Measurements from ENCODE around the gene DLGAP4.

The DLGAP4 gene

DNA sequence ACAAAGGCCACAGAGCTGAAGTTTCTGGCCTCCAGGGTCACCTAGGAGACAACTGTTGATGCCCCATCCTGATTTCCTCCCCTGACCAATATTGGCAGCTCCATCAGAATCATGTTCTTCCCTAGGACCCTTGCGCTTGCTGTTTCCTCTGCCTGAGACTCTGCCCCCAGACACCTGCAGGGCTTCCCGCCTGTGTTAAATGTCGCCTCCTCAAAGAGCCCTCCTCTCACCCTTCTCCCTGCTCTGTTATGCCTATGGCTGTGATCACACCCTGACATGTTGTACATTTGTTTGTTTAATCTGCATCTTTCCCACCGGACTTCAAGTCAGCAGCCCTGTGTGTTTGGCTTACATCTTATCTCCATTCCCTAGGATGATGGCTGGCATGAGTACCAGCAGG, 30.1 kb downstream of the DLGAP4 start:
- Histone ChIP-seq H2AFZ (ENCODE audit: low read depth) (no peak overlapping the region), H3K36me3 (ENCODE audit: insufficient read depth) (no peaks in the 10 kb centered on the region), H3K9ac (no peak overlapping the region), H3K27ac (no peak overlapping the region), H3K27me3 (ENCODE audit: insufficient read depth, low read depth) (peaks cover 98% of the 10 kb centered on the region), H3K79me2 (ENCODE audit: insufficient read depth, low read depth) (no peaks in the 10 kb centered on the region), H3K4me2 (no peak overlapping the region), H3K4me3 (IDR thresholded peaks at IDR 0.05; ENCODE audit: insufficient read depth, low read depth, low read length) (no peak overlapping the region), H4K20me1 (ENCODE audit: insufficient read depth) (no peaks in the 10 kb centered on the region), H3K4me1 (ENCODE audit: low read depth, poor library complexity, severe bottlenecking) (no peaks in the 10 kb centered on the region)
- TF ChIP-seq, protein P1, sequence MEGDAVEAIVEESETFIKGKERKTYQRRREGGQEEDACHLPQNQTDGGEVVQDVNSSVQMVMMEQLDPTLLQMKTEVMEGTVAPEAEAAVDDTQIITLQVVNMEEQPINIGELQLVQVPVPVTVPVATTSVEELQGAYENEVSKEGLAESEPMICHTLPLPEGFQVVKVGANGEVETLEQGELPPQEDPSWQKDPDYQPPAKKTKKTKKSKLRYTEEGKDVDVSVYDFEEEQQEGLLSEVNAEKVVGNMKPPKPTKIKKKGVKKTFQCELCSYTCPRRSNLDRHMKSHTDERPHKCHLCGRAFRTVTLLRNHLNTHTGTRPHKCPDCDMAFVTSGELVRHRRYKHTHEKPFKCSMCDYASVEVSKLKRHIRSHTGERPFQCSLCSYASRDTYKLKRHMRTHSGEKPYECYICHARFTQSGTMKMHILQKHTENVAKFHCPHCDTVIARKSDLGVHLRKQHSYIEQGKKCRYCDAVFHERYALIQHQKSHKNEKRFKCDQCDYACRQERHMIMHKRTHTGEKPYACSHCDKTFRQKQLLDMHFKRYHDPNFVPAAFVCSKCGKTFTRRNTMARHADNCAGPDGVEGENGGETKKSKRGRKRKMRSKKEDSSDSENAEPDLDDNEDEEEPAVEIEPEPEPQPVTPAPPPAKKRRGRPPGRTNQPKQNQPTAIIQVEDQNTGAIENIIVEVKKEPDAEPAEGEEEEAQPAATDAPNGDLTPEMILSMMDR (conservative IDR thresholded peaks at IDR 0.05; ENCODE audit: low read depth, low read length) = no peak

DNA sequence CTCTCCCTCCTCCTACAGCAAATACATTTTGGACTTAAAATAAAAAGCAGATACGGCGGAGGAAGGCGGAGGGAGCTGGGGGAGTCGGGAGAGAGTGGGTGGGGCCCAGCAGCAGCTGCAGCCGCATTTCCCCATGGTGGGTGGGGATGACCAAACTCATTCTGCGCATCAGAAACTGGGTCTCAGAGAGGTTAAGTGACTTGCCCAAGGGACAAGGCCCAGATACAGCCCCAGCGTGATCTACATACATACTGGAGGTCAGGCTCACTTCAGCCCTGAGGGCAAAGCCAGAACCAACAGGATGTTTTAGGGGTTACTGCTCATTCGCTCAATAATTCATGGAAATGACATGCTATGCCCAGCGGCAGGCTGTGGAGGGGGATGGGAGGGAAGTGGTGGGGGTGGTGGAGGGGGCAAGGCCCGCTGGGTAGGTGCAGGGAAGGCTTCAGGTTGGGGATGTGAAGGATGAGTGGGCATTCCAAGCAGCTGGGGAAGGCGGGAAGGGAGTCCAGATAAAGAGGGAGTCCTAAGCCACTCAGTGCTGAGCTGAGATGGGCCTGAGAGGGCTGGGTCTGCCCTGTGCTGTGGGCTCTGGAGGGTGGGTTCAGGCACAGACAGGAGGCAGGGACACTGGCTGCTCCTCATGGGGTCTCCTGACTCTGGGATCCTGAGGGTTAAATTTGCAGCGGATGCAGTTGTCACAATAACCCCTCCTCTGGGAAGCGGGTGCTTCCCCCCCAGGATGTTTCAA, 31.0 kb downstream of the DLGAP4 start:
- Histone ChIP-seq H3K4me2 (no peak overlapping the region), H3K36me3 (ENCODE audit: insufficient read depth) (no peaks in the 10 kb centered on the region), H2AFZ (ENCODE audit: low read depth) (no peak overlapping the region), H3K4me1 (ENCODE audit: low read depth, poor library complexity, severe bottlenecking) (no peaks in the 10 kb centered on the region), H3K4me3 (IDR thresholded peaks at IDR 0.05; ENCODE audit: insufficient read depth, low read depth, low read length) (no peak overlapping the region), H4K20me1 (ENCODE audit: insufficient read depth) (no peaks in the 10 kb centered on the region), H3K79me2 (ENCODE audit: insufficient read depth, low read depth) (no peaks in the 10 kb centered on the region), H3K27me3 (ENCODE audit: insufficient read depth, low read depth) (peaks cover 98% of the 10 kb centered on the region), H3K27ac (no peak overlapping the region), H3K9ac (no peak overlapping the region)
- TF ChIP-seq, protein P1 (conservative IDR thresholded peaks at IDR 0.05; ENCODE audit: low read depth, low read length) = no peak

DNA sequence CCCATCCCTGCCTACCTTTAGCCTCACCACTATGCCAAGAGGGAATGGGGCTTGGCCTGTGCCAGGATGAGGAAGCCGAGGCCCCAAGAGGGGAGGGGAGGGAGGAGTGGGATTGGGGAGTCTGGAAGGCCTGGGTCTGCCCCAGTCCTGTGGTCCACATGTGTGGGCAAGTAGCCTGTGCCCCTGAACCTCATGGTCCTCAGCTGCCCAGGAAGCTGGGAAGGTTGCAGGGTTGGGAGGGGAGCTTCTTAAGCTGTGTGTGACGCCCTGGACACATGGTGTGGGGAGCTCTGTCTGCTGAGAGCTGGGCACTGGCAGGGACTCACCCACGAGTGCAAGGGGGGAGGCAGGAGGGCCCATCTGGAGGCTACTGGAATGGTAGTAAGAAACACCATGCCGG, 31.7 kb downstream of the DLGAP4 start:
- TF ChIP-seq, protein P1 (conservative IDR thresholded peaks at IDR 0.05; ENCODE audit: low read depth, low read length) = no peak
- Histone ChIP-seq H3K9ac (no peak overlapping the region), H3K36me3 (ENCODE audit: insufficient read depth) (no peaks in the 10 kb centered on the region), H3K27ac (no peak overlapping the region), H3K27me3 (ENCODE audit: insufficient read depth, low read depth) (peaks cover 98% of the 10 kb centered on the region), H2AFZ (ENCODE audit: low read depth) (no peak overlapping the region), H4K20me1 (ENCODE audit: insufficient read depth) (no peaks in the 10 kb centered on the region), H3K79me2 (ENCODE audit: insufficient read depth, low read depth) (no peaks in the 10 kb centered on the region), H3K4me3 (IDR thresholded peaks at IDR 0.05; ENCODE audit: insufficient read depth, low read depth, low read length) (no peak overlapping the region), H3K4me1 (ENCODE audit: low read depth, poor library complexity, severe bottlenecking) (no peaks in the 10 kb centered on the region), H3K4me2 (no peak overlapping the region)

DNA sequence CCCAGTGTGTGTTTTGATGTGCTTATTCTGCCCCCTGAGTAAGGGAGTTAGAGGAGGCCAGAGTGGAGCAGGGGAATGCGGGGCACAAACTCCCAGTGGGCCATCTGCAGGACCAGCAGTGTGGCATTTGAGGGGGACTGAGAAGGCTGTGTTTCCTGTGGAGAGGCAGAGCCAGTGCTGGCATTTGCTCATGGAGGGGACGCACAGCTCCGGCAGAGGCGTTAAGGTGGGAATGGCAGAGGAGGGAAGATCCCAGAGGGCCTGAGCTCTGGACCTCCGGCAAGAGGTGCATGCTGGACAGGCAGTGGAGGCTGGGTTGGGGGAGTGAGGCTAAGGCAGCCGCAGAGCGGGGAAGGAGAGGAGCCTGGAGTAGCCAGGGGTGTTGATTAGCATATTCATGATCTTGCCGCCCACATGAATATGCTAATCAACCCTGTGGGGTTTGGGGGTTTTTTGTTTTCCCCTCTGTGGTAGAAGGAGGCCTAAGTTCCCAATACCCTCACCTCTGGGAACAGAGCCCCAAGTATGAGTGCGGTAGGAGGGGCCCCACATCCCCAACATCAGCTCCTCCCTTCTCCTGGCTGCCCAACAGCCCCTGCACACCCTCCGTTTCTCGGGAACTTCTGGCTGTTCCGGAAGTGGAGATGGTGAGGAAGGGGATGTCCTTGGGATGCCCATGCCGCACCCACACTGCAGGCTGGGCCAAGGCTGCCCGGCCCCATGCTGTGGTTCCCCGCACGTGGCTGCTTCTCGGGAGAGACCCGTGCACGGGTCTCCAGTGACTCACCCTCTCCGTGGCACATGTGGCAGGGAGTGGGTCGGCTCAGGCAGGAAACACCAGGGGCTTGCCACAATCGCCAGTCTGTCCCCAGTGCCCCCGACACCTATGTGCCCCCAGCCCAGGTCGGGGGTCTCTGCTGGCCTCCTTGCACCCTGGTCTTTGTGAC, 33.8 kb downstream of the DLGAP4 start:
- Histone ChIP-seq H3K36me3 (ENCODE audit: insufficient read depth) (no peaks in the 10 kb centered on the region), H3K9ac (no peak overlapping the region), H3K27me3 (ENCODE audit: insufficient read depth, low read depth) (peaks cover 92% of the 10 kb centered on the region), H3K27ac (no peak overlapping the region), H4K20me1 (ENCODE audit: insufficient read depth) (no peaks in the 10 kb centered on the region), H3K4me1 (ENCODE audit: low read depth, poor library complexity, severe bottlenecking) (no peaks in the 10 kb centered on the region), H3K4me3 (IDR thresholded peaks at IDR 0.05; ENCODE audit: insufficient read depth, low read depth, low read length) (no peak overlapping the region), H2AFZ (ENCODE audit: low read depth) (no peak overlapping the region), H3K79me2 (ENCODE audit: insufficient read depth, low read depth) (no peaks in the 10 kb centered on the region), H3K4me2 (no peak overlapping the region)
- TF ChIP-seq, protein P1 (conservative IDR thresholded peaks at IDR 0.05; ENCODE audit: low read depth, low read length) = no peak
